Left lung (tissue), 10 donors: Measurements from ENCODE around the gene TDRD3. TPM values are rescaled to one million over a fixed set of nuclear protein-coding genes. Genes with fewer than 3 reads are reported as not detected.

Source experiments
- ATAC-seq: fragments of 200-7000 bp; cut with Tn5 transposase; one replicate; pipeline ENCODE4 v1.9.1; 2020; ENCODE audit warnings: moderate library complexity
- DNase-seq, 4 donors: peaks; one replicate each; pipeline ENCODE4 v3.0.0-alpha.2; 2013 to 2020
- H3K27ac ChIP-seq, 2 donors: fragments of 200-600 bp; sonication (generic) in 1 of 2; one replicate each; pipeline versions ENCODE4 v1.5.0 to v1.8.0; 2020 to 2021
- H3K27me3 ChIP-seq, 2 donors: fragments of 200-600 bp; sonication (generic) in 1 of 2; one replicate each; pipeline versions ENCODE4 v1.5.0 to v1.8.0; 2020 to 2021
- H3K36me3 ChIP-seq, 2 donors: fragments of 200-600 bp; sonication (generic) in 1 of 2; one replicate each; pipeline versions ENCODE4 v1.5.0 to v1.8.0; 2020 to 2021
- H3K4me1 ChIP-seq, 2 donors: fragments of 200-600 bp; one replicate each; pipeline ENCODE4 v1.8.0; 2021
- H3K4me3 ChIP-seq, 2 donors: fragments of 200-600 bp; sonication (generic) in 1 of 2; one replicate each; pipeline versions ENCODE4 v1.5.0 to v1.8.0; 2020 to 2021; ENCODE audit warnings: mild to moderate bottlenecking in 1 of 2
- H3K9me3 ChIP-seq, 2 donors: fragments of 200-600 bp; sonication (generic) in 1 of 2; one replicate each; pipeline versions ENCODE4 v1.5.0 to v1.8.0; 2020 to 2021
- intact Hi-C, 2 donors: fragments of 100-400 bp; cut with DNase I; formaldehyde crosslinking; loops; one replicate each; pipeline versions ENCODE4 v1.11.2 to v1.14.2; 2022
- polyA plus RNA-seq, 6 donors: library from polyadenylated mRNA; unstranded; fragments of 120-200 nt; gene quantifications; one replicate each; pipeline ENCODE4 v1.2.1, GENCODE V29; 2013; ENCODE audit not compliant: insufficient read length in 6 of 6
- total RNA-seq, 2 donors: library from RNA; stranded (reverse); fragmentation: NEBNext Ultra II Directional; extraction: Animal tissue kit (Norgen Biotek cat#: 25700); gene quantifications; one replicate each; pipeline ENCODE4 v1.2.1, GENCODE V29; 2021
- TF ChIP-seq, protein P1 (sequence below), 2 donors: fragments of 200-600 bp; sonication (generic) in 1 of 2; IDR thresholded peaks; one replicate each; pipeline versions ENCODE4 v1.5.0 to v1.8.0; 2021; ENCODE audit warnings: antibody characterized with exemption in 2 of 2
- donor health status: DM: no; HTN: yes; CAD: no.
- donor health status: DM: no; HTN: no; CAD: no.

The TDRD3 gene
- total and polyA plus RNA-seq, 8 donors, result 18.2 to 43.4 (median 41.1) TPM

DNA sequence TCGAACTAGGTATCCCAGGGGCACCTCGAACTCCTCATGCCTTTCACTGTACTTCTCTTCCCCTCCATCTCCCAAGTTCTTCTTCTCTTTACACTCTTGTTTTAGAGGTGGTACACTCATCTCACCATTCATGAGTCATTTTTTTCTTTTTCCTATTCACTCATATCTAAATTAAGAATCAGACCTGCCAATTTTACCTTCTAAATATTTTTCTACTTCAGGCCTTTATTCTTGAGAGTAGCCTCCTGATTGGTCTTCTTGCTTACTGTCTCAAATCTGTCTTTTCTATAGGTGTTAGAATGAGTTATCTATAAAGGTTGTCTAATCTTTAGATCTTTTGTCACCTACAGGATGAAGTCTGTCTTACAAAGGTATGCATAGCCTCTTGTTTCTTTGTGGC, 20.7 kb downstream of the TDRD3 start:
- no peak overlapping the region for H3K4me3 ChIP-seq
- peaks cover 0 to 5% of the 10 kb centered on the region in 2 donors for H3K4me1 ChIP-seq
- H3K9me3 ChIP-seq, result peaks cover 0 to 8% of the 10 kb centered on the region in 2 donors
- TF ChIP-seq, protein P1, sequence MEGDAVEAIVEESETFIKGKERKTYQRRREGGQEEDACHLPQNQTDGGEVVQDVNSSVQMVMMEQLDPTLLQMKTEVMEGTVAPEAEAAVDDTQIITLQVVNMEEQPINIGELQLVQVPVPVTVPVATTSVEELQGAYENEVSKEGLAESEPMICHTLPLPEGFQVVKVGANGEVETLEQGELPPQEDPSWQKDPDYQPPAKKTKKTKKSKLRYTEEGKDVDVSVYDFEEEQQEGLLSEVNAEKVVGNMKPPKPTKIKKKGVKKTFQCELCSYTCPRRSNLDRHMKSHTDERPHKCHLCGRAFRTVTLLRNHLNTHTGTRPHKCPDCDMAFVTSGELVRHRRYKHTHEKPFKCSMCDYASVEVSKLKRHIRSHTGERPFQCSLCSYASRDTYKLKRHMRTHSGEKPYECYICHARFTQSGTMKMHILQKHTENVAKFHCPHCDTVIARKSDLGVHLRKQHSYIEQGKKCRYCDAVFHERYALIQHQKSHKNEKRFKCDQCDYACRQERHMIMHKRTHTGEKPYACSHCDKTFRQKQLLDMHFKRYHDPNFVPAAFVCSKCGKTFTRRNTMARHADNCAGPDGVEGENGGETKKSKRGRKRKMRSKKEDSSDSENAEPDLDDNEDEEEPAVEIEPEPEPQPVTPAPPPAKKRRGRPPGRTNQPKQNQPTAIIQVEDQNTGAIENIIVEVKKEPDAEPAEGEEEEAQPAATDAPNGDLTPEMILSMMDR (IDR thresholded peaks at IDR 0.05), result no peak
- H3K36me3 ChIP-seq, result no peaks in the 10 kb centered on the region
- H3K27me3 ChIP-seq, result no peaks in the 10 kb centered on the region
- no peak overlapping the region for H3K27ac ChIP-seq
- no peak for DNase-seq
- intact Hi-C loops, result no loop called here
- no peak for ATAC-seq

DNA sequence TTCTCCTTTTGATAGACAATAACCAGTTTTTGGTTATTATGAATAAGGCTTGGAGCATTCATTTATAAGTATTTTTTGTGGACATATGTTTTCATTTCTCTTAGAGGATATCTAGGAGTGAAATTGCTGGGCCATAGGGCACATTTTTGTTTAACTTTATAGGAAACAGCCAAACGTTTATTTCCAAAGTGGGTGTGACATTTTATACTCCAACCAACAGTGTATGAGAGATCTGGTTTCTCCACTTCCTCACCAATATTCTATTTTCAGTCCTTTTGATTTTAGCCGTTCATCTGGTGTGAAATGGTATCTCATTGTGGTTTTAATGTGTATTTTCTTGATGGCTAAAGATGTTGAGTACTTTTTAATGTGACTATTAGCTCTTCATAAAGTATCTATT, 21.9 kb downstream of the TDRD3 start:
- TF ChIP-seq, protein P1 (IDR thresholded peaks at IDR 0.05), result no peak
- intact Hi-C loops, result no loop called here
- no peaks in the 10 kb centered on the region for H3K27me3 ChIP-seq
- no peaks in the 10 kb centered on the region for H3K36me3 ChIP-seq
- peaks cover 0 to 8% of the 10 kb centered on the region in 2 donors for H3K9me3 ChIP-seq
- no peak overlapping the region for H3K4me3 ChIP-seq
- H3K4me1 ChIP-seq, result peaks cover 0 to 5% of the 10 kb centered on the region in 2 donors
- no peak overlapping the region for H3K27ac ChIP-seq
- no peak for DNase-seq
- ATAC-seq, result no peak

DNA sequence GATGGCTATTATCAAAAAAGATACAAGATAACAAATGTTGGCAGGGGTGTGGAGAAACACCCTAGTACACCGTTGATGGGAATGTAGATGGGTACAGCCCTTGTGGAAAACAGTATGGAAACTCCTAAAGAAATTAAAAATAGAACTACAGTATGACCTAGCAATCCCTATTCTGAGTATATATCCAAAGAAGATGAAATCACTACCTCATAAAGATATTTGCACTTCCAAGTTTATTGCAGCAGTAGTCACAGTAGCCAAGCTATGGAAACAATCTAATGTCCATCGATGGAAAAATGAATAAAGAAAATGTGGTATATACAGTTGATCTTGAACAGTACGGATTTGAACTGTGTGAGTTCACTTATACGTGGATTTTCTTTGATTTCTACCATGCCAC, 28.3 kb downstream of the TDRD3 start:
- TF ChIP-seq, protein P1 (IDR thresholded peaks at IDR 0.05), result no peak
- no peak overlapping the region for H3K4me3 ChIP-seq
- H3K36me3 ChIP-seq, result no peaks in the 10 kb centered on the region
- peaks cover 0 to 3% of the 10 kb centered on the region in 2 donors for H3K9me3 ChIP-seq
- intact Hi-C loops, result no loop called here
- DNase-seq (no peak), ATAC-seq (no peak)
- H3K27ac ChIP-seq, result no peak overlapping the region
- no peaks in the 10 kb centered on the region for H3K27me3 ChIP-seq
- H3K4me1 ChIP-seq, result no peaks in the 10 kb centered on the region

DNA sequence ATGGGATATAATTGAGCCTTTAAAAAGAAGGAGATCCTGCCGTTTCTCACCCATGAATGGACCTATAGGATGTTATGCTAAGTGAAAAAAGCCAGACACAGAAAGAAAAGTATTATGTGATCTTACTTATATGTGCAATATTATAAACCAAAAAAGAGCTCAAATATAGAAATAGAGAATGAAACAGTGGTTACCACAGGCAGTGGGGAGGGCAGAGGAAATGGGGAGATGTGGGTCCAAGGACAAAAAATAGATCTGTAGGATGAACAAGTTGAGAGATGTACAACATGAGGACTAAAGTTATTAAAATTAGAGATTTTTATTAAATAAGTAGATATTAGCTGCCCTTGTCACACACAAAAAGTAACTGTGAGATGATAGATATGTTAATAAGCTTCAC, 29.1 kb downstream of the TDRD3 start:
- Histone ChIP-seq H3K4me1 (no peaks in the 10 kb centered on the region), H3K27ac (no peak overlapping the region), H3K36me3 (no peaks in the 10 kb centered on the region), H3K27me3 (no peaks in the 10 kb centered on the region), H3K4me3 (no peak overlapping the region), H3K9me3 (no peaks in the 10 kb centered on the region)
- TF ChIP-seq, protein P1 (IDR thresholded peaks at IDR 0.05), result no peak
- ATAC-seq, result no peak
- no peak for DNase-seq
- intact Hi-C loops, result no loop called here

DNA sequence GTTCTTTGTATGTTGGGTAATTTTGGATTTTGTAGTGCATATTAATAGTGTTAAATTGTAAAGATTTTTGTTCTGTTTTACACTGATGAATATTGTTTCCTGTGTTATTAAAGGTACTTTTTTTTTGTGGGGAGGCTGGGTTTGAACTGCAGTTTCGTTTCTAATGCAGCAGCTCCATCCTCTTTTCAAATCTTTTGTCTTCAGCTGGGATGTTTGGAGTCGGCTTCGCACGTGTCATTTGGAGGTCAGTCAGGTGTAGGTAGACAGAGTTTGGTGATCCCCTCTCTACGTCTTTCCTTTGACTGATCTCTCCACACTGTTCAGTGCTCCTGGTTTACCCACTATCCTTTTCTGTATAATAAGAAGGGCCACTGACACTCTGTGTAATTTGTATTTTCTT, 30.3 kb downstream of the TDRD3 start:
- no peak for DNase-seq
- TF ChIP-seq, protein P1 (IDR thresholded peaks at IDR 0.05), result no peak
- intact Hi-C loops, result no loop called here
- no peak overlapping the region for H3K4me3 ChIP-seq
- no peaks in the 10 kb centered on the region for H3K36me3 ChIP-seq
- H3K27me3 ChIP-seq, result no peaks in the 10 kb centered on the region
- no peak overlapping the region for H3K27ac ChIP-seq
- H3K9me3 ChIP-seq, result no peaks in the 10 kb centered on the region
- no peaks in the 10 kb centered on the region for H3K4me1 ChIP-seq
- no peak for ATAC-seq
